SK-N-SH (cell line): Measurements from ENCODE around the gene SPRY2. TPM values are rescaled to one million over a fixed set of nuclear protein-coding genes. Genes with fewer than 3 reads are reported as not detected.

Source experiments
- CTCF ChIA-PET: fragments of 300-600, 350-600 bp; formaldehyde crosslinking; extraction: SDS; loops from one replicate; lab custom pipeline; 2021; lab: Yijun Ruan, JAX
- POLR2A ChIA-PET: fragments of 350-600 bp; sonication (Branson Sonifier 250); formaldehyde crosslinking; extraction: SDS; loops from one replicate; lab custom pipeline; 2020; ENCODE audit warnings: antibody characterized with exemption, inconsistent platforms; lab: Yijun Ruan, JAX
- DNase-seq: peaks from one replicate; pipeline ENCODE4 v3.0.0; 2012
- H2AFZ ChIP-seq: fragments of 200-600 bp; sonication (generic); 2 replicates; pipeline ENCODE4 v1.8.1; 2016; ENCODE audit warnings: antibody characterized with exemption, mild to moderate bottlenecking, low read depth
- H3F3A ChIP-seq: fragments of 200-600 bp; sonication (generic); replicated peaks from 2 replicates; pipeline ENCODE3; 2016; ENCODE audit warnings: antibody characterized with exemption, mild to moderate bottlenecking; ENCODE audit not compliant: insufficient read depth
- H3K27ac ChIP-seq, 2 experiments: fragments of 200-500 bp in 1 of 2; fragments of 200-600 bp in 1 of 2; sonication (Bioruptor generic) in 1 of 2; sonication (generic), shearing (Covaris generic) in 1 of 2; 2 replicates each; pipeline versions ENCODE4 v1.5.1 to v1.6.1; 2014 to 2016; ENCODE audit warnings: low read depth in 2 of 2, inconsistent platforms in 1 of 2, low read length in 1 of 2, mild to moderate bottlenecking in 1 of 2, mixed read lengths in 1 of 2
- H3K27me3 ChIP-seq: fragments of 200-600 bp; sonication (generic), shearing (Covaris generic); 2 replicates; pipeline ENCODE4 v1.6.1; 2016; ENCODE audit warnings: mixed run types; ENCODE audit not compliant: insufficient read depth
- H3K36me3 ChIP-seq, 2 experiments: fragments of 200-500 bp in 1 of 2; fragments of 200-600 bp in 1 of 2; sonication (Bioruptor generic) in 1 of 2; sonication (generic) in 1 of 2; replicated peaks in 1 of 2; 2 replicates each; pipeline versions ENCODE3 to v1.5.1; 2014 to 2016; ENCODE audit warnings: low read length in 1 of 2, mild to moderate bottlenecking in 1 of 2; ENCODE audit not compliant: insufficient read depth in 2 of 2, control insufficient read depth in 1 of 2
- H3K4me1 ChIP-seq, 2 experiments: fragments of 200-500 bp in 1 of 2; fragments of 200-600 bp in 1 of 2; sonication (Bioruptor generic) in 1 of 2; sonication (generic), shearing (Covaris generic) in 1 of 2; 2 replicates each; pipeline versions ENCODE4 v1.5.1 to v1.6.1; 2014 to 2016; ENCODE audit warnings: low read depth in 1 of 2, low read length in 1 of 2, mixed run types in 1 of 2; ENCODE audit not compliant: insufficient read depth in 2 of 2, control insufficient read depth in 1 of 2
- H3K4me2 ChIP-seq: fragments of 200-600 bp; sonication (generic), shearing (Covaris generic); 2 replicates; pipeline ENCODE4 v1.6.1; 2017; ENCODE audit warnings: mixed run types
- H3K4me3 ChIP-seq, 2 experiments: fragments of 200-500 bp in 1 of 2; fragments of 200-600 bp in 1 of 2; sonication (Bioruptor generic) in 1 of 2; sonication (generic), shearing (Covaris generic) in 1 of 2; 2 replicates each; pipeline versions ENCODE4 v1.5.1 to v1.8.1; 2014 to 2016; ENCODE audit warnings: low read depth in 2 of 2, inconsistent platforms in 1 of 2, low read length in 1 of 2, mild to moderate bottlenecking in 1 of 2, mixed read lengths in 1 of 2, moderate library complexity in 1 of 2
- H3K79me2 ChIP-seq: fragments of 200-600 bp; sonication (generic); 2 replicates; pipeline ENCODE4 v1.8.1; 2017; ENCODE audit warnings: mild to moderate bottlenecking; ENCODE audit not compliant: insufficient read depth
- H3K9ac ChIP-seq: fragments of 200-600 bp; sonication (generic); 2 replicates; pipeline ENCODE4 v1.6.1; 2017; ENCODE audit warnings: mixed run types
- H3K9me2 ChIP-seq: fragments of 200-600 bp; sonication (generic); 2 replicates; pipeline ENCODE4 v1.6.1; 2017; ENCODE audit warnings: mixed run types
- H3K9me3 ChIP-seq: fragments of 200-600 bp; sonication (generic); 2 replicates; pipeline ENCODE4 v1.6.1; 2017; ENCODE audit warnings: mixed run types, mild to moderate bottlenecking, moderate library complexity
- H4K20me1 ChIP-seq: fragments of 200-600 bp; sonication (generic); 2 replicates; pipeline ENCODE4 v1.6.1; 2017; ENCODE audit warnings: mild to moderate bottlenecking, mixed run types; ENCODE audit not compliant: insufficient read depth
- FOXM1 ChIP-seq: IDR thresholded peaks from 2 replicates; pipeline ENCODE4 v1.4.0; 2012; ENCODE audit warnings: low read depth, mild to moderate bottlenecking
- GABPA ChIP-seq: IDR thresholded peaks from 2 replicates; pipeline ENCODE4 v1.4.0; 2012; ENCODE audit warnings: low read depth, mild to moderate bottlenecking
- GATA2 ChIP-seq: sonication (generic); formaldehyde crosslinking; IDR thresholded peaks from 2 replicates; pipeline ENCODE4 v1.5.0; 2020; ENCODE audit warnings: mild to moderate bottlenecking, missing genetic modification reagents
- NFIC ChIP-seq: IDR thresholded peaks from 2 replicates; pipeline ENCODE4 v1.4.0; 2012; ENCODE audit warnings: borderline replicate concordance
- NRF1 ChIP-seq: IDR thresholded peaks from 2 replicates; pipeline ENCODE4 v1.6.1; 2012; ENCODE audit warnings: low read depth, mild to moderate bottlenecking, low read length
- REST ChIP-seq: IDR thresholded peaks from 2 replicates; pipeline ENCODE4 v1.6.1; 2012; ENCODE audit warnings: mild to moderate bottlenecking, low read depth, low read length, moderate library complexity
- SIN3A ChIP-seq: IDR thresholded peaks from 2 replicates; pipeline ENCODE4 v1.6.1; 2012; ENCODE audit warnings: low read depth, mild to moderate bottlenecking, low read length, moderate library complexity, borderline replicate concordance
- TCF12 ChIP-seq: IDR thresholded peaks from 2 replicates; pipeline ENCODE4 v1.4.0; 2012
- WGBS: methylation state at CpG from one replicate; pipeline ENCODE4 v1.1.6; 2017; ENCODE audit warnings: low lambda C conversion rate; 5-methylcytosine and 5-hydroxymethylcytosine counted together
- polyA plus RNA-seq, 3 experiments: library from polyadenylated mRNA; depleted of rRNA; stranded (reverse); fragments of >200 nt; gene quantifications; 2 replicates each; pipeline ENCODE4 v1.2.3, GENCODE V29; 2012
- TF ChIP-seq, protein P1 (sequence below): IDR thresholded peaks from 2 replicates; pipeline ENCODE4 v1.4.0; 2012; ENCODE audit warnings: low read depth
- TF ChIP-seq, protein P2 (sequence below): fragments of 150-350 bp; IDR thresholded peaks from 2 replicates; pipeline ENCODE4 v1.6.1; 2016; ENCODE audit warnings: mild to moderate bottlenecking, low read depth, low read length
- TF ChIP-seq, protein P3 (sequence below): fragments of 200-600 bp; sonication (generic); IDR thresholded peaks from 2 replicates; pipeline ENCODE4 v1.6.1; 2017; ENCODE audit warnings: antibody characterized with exemption, mild to moderate bottlenecking, moderate library complexity

The SPRY2 gene
- polyA plus RNA-seq, 1 of the 3 experiments (the other 2 are of a cell fraction): 122 TPM

DNA sequence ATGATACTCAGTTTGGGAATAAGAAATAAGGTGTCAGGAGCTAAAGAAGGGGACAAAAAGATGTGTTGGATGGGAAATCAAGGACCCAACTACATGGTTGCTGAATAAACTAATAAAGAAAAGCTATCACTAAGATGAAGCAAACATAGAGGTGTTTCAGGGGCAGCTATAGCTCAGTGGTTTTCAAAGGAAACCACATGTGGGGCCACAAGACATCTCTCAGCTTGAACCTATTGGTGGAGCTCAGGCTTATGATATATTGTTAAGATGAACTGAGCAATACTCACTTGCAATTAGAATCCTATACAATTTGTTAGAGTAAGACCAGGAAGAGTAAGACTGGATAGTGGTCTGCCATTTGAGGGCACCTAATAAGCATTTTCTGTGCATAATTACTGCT is 45.1 kb upstream of the SPRY2 start:
- CTCF ChIA-PET: no interaction called here
- Histone ChIP-seq H3K4me2 (no peak overlapping the region), H4K20me1 (no peaks in the 10 kb centered on the region), H3F3A (no peaks in the 10 kb centered on the region), H3K79me2 (no peaks in the 10 kb centered on the region), H3K4me1 (no peaks in the 10 kb centered on the region), H3K4me3 (no peak overlapping the region), H2AFZ (no peak overlapping the region), H3K36me3 (no peaks in the 10 kb centered on the region), H3K27me3 (no peaks in the 10 kb centered on the region), H3K9me3 (peaks cover 6% of the 10 kb centered on the region; the same call in 1 of the 2 replicates), H3K9me2 (no peaks in the 10 kb centered on the region), H3K27ac (no peak overlapping the region), H3K9ac (no peak overlapping the region)
- no peak for DNase-seq
- TF ChIP-seq, protein P1, sequence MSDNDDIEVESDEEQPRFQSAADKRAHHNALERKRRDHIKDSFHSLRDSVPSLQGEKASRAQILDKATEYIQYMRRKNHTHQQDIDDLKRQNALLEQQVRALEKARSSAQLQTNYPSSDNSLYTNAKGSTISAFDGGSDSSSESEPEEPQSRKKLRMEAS: no peak
- no peak for TF ChIP-seq NFIC
- TF ChIP-seq TCF12: no peak
- TF ChIP-seq GABPA: no peak
- TF ChIP-seq, protein P2, sequence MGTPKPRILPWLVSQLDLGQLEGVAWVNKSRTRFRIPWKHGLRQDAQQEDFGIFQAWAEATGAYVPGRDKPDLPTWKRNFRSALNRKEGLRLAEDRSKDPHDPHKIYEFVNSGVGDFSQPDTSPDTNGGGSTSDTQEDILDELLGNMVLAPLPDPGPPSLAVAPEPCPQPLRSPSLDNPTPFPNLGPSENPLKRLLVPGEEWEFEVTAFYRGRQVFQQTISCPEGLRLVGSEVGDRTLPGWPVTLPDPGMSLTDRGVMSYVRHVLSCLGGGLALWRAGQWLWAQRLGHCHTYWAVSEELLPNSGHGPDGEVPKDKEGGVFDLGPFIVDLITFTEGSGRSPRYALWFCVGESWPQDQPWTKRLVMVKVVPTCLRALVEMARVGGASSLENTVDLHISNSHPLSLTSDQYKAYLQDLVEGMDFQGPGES: no peak
- no peak for TF ChIP-seq FOXM1
- POLR2A ChIA-PET: no interaction called here

- ChIA-PET POLR2A (no interaction called here), CTCF (no interaction called here)
- H3K79me2 ChIP-seq: no peaks in the 10 kb centered on the region
- no peak overlapping the region for H3K9ac ChIP-seq
- H3K4me3 ChIP-seq: no peak overlapping the region
- no peaks in the 10 kb centered on the region for H4K20me1 ChIP-seq
- WGBS: 81% methylated on average over 2 of the region's 2 CpGs
- H2AFZ ChIP-seq: no peak overlapping the region
- no peak overlapping the region for H3K4me2 ChIP-seq
- H3K9me2 ChIP-seq: no peaks in the 10 kb centered on the region
- no peaks in the 10 kb centered on the region for H3K36me3 ChIP-seq
- H3K27me3 ChIP-seq: no peaks in the 10 kb centered on the region
- H3K27ac ChIP-seq: no peak overlapping the region
- TF ChIP-seq GATA2 (CRISPR knock-in tag) (no peak), SIN3A (no peak), REST (no peak), NRF1 (no peak)
- TF ChIP-seq, protein P2: no peak
- TF ChIP-seq, protein P3, sequence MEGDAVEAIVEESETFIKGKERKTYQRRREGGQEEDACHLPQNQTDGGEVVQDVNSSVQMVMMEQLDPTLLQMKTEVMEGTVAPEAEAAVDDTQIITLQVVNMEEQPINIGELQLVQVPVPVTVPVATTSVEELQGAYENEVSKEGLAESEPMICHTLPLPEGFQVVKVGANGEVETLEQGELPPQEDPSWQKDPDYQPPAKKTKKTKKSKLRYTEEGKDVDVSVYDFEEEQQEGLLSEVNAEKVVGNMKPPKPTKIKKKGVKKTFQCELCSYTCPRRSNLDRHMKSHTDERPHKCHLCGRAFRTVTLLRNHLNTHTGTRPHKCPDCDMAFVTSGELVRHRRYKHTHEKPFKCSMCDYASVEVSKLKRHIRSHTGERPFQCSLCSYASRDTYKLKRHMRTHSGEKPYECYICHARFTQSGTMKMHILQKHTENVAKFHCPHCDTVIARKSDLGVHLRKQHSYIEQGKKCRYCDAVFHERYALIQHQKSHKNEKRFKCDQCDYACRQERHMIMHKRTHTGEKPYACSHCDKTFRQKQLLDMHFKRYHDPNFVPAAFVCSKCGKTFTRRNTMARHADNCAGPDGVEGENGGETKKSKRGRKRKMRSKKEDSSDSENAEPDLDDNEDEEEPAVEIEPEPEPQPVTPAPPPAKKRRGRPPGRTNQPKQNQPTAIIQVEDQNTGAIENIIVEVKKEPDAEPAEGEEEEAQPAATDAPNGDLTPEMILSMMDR: no peak
- H3F3A ChIP-seq: peaks cover 3% of the 10 kb centered on the region
- H3K4me1 ChIP-seq: no peaks in the 10 kb centered on the region
- H3K9me3 ChIP-seq: no peaks in the 10 kb centered on the region
- no peak for DNase-seq
These were observed 41.6 kb upstream of the SPRY2 start for GRCh38 chr13:80382576-80382975.
